ENCODE data around the gene ANKMY1.

- TF ChIP-seq CTCF (IDR thresholded peaks at IDR 0.05), result peak; percentile 28 to 49 (median 32)
- peak; percentile 56 to 93 for TF ChIP-seq POLR2A (IDR thresholded peaks at IDR 0.05)
Observed at GRCh38 chr2:240560480-240561324, 2.9 kb upstream of the ANKMY1 start.
